B cell (primary cell): ENCODE results near the gene CPT1A.

Source experiments
- CTCF ChIP-seq: fragments of 200-600 bp; IDR thresholded peaks from one replicate; pipeline ENCODE4 v1.8.0; 2022; ENCODE audit warnings: antibody characterized with exemption, mild to moderate bottlenecking
- EZH2 ChIP-seq: IDR thresholded peaks from 2 replicates; pipeline ENCODE4 v1.6.1; 2012; ENCODE audit warnings: borderline replicate concordance, low read depth, mild to moderate bottlenecking, moderate library complexity, low read length; ENCODE audit not compliant: insufficient read depth, poor library complexity, severe bottlenecking

DNA sequence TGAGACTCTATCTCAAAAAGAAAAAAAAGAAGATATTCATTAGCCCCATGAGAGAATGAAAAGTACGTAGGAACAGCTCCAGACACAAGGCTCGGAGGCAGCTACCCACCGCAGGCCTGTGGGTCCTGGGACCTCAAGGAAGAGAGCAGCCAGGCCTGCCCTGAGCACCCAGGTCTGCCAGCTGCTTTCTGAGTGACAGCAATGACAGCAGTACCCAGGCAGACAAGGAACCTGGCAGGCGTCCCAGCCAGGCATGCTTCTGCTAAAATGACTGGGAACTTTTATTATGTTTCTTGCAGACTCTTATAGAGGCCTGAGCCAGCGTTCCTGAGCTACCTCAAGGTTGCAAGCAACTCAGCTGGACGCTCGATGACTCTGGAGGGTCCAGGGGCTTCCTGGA is 31.6 kb downstream of the CPT1A start:
- no peak for TF ChIP-seq EZH2
- TF ChIP-seq CTCF = no peak
